ENCODE results near the gene SLC8A3.

Gene SLC8A3

DNA sequence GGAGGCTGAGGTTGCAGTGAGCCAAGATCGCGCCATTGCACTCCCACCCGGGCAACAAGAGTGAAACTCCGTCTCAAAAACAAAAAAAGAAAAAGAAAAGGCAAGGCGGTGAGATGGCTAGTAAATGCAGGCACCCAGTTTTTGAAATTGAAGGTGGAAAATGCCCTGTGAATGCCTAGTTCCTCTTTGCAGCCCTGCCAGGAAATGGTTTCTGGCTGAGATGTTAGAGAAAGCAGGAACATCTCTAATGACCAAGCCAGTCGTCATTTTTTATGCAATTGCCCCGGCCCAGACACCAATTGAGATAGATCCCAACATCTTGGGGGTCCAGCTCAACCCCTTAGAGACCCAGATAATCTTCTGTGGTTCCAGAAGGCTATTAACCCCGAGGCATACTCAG, 17.0 kb downstream of the SLC8A3 start:
- no peak for DNase-seq

DNA sequence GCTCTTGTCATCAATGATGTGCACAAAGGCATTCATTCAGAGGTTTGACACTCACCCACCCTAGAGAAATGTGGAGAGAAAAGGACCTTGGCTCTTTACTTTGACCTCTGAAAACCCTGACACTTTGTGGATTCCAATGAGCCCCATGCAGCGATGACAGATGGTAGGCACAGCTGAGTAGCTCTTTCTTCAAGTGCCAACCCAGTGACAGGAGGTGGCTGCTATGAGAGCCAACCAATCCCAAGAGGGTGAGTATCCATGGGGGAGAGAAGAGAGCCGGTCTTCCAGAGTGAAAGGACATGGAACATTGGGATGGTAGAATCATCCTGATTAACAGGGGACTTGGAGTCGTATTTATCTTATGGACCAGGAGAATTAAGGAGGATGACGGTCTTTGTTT, 17.8 kb downstream of the SLC8A3 start:
- DNase-seq: no peak

DNA sequence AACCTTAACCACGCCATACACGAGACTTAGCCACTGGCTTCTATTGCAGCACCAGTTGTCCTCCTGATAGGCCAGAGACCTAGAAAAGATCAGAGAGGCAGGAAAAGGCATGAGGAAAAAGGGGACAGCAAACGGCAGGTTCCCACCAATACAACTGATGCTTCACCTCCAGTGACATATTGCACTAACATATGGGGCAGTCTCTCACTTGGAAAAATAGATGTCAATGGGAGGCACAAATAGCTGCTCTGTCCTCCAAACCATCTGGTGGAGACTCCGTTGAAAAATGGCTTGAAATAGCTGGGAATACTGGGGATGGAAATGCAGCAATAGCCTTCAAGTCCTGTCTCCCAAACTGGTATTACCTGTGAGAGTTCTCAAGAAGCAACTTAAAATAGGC, 20.3 kb downstream of the SLC8A3 start:
- no peak for DNase-seq

DNA sequence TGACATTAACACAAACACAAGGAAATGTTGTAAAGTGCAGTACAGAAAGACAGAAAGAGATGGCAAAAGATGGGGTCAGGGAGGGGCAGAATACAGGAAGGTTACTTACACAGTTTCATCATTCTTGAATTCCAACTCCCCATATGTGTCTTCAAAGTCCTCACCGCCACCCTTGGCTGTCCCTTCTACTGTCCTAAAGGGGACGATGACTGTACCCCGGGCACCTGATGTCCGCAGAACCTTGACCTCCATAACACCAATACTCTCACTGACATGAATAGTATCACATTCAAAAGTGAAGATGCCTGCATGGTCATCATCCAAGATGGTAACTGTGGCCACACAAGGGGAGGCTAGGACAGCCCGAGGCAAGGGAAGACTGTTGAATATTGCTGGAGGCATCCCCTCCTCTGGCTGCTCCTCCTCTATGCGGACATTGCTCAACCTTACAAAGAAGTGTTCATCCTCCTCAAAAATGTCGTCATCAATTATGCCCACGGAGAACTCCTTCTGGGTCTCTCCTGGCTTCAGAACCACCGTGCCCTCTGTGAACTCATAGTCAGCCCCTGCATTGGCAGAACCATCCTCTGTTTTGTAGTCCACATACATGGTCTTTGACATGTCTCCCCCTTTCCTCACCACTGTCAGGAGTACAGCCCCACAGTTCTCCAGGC, 22.1 kb downstream of the SLC8A3 start:
- DNase-seq: no peak

DNA sequence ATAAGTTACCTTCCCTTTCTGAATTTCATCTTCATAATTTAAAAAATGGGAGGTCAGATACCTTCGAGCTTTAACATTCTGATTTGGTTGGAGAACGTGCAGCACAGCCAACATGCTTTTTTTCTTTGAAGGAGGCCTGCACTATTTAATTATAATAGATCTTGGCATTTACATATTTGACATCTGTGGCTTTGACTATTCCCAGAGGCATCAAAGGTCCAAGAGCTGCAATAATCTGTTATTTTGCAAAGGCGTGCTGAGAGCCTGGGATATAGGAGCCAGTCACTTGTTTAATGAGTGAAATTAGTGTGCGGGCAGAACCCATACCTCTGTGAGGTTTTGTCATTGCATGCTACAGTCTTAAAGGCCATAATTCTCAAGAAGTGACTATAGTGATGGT, 26.4 kb downstream of the SLC8A3 start:
- DNase-seq: no peak

DNA sequence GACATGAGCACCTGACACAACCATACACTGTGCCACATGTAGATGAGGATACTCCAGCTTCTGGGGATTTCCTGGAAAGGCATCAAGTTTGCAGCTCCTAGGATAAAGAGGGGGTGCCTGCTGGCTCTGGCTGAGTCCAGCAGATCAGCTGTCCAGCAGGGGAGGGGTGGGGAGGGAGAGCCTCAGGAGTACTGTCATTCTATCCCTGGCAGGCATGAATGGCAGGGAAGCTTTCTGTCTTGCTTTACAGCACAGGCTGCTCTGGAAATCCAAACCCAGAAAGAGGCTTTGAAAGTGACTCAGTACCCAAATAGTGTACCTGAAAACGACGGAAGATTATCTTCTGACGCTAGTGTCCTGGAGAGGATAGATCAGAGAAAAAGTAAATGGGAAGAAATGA, 32.2 kb downstream of the SLC8A3 start:
- no peak for DNase-seq

DNA sequence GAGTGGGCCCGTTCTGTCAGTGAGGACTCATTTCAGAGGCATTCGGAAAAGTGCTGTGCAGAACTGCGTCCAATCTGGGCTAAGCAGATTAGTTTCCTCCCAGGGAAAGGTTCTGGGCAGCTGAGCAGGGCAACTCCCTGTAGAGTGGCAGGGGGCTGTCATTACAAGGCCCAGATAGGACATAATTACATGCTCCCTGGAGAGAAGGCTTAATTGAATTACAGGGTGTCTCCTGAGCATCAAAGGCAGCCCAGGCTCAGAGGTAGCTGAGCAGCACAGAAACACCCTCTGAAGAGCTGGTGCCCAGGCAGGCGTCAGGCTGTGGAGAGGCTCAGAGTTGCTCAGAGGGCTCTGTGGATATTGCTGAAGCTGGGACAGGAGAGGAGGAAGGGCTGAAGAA, 36.0 kb downstream of the SLC8A3 start:
- no peak for DNase-seq

DNA sequence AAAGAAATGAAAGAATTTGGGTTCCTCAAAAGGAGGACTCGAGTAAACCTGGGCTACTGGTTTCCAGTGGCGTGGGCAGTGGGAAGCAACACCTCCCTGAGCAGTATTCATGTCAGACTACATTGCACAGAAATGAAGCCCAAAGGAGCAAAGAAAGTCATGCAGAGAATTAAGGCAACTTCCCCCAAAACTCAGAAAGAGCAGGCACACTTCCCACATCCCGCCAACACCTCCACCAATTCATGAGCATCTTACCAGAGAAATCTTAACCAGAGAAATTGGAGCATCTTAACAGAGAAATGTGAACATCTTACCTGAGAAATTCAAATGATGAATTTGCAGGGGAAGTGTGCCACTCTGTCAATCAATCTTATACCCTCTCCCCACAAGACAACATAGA, 36.7 kb downstream of the SLC8A3 start:
- DNase-seq: no peak

DNA sequence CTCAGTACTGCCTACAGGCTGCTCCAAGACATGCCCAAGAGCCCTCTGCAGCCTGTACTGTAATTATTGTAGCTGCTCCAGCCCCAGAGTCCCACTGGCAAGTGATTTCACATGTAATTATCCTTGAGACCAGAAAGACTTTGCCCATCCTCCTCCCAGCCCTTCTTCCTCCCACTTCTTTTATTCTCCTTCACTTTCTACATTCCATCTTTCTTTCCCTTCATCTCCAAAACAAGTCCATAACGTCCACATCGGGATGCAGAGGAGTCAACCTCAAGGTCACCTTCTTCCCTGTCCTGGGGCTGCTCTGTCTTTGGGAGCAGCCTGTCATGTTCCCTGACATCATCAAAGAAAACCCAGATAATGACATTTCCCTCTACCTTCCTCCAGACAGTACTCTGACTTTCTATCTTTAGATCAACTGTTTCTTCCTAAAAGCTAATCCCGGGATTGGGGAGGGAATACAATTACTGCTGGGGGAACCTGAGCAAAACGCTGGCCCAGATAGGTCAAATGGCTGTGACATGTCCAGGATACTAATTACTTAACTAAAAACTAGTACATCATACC, 39.1 kb downstream of the SLC8A3 start:
- DNase-seq: no peak

DNA sequence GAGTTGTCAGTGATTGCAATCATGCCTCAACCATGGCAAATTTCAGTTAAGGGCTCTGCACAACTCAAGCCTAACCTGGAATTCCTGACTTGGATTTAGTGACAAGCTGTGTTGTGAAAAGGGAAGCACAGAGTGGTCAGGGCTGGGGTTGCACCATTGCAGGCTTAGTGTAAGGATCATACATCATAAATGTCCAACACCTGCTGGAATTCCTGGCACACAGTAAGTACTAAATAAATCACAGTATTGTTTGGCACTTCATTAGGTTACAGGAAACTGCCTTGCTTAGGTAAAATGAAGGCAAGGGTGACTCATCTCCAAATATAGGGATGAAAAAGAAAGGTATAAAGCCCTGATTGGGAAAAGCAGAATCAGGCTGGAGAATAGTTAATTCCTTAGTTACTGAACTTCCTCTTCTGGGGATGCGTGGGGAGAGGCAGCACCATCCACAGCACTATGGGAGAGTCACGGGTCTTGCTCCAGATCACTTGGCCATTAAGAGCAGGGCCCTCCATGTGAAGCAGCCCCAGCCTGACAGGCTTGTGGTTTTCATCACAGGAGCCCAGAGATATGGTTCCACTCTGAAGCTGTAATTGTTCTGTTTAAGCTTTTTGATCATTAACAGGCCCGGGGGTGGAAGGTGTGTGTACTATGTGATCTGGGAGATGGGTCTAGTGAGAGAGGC, 39.7 kb downstream of the SLC8A3 start:
- DNase-seq: no peak

DNA sequence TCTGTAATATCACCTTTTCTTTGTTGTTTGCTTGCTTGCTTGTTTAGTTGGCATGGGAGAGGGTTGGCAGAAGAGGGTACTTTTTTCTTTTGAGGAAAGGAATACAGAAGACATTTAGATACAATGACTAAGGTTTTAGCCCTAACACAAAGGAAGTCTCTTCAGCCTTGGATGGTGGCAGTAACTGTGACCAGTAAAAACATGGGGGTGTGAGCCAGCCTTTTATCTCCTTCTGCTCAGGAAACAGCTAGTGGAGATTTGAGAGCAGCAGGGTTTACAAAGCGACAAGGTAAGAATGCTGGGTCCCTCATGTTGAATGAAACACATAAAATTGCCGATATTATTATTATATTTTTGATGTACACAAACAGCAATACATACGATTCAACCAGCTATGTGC, 40.4 kb downstream of the SLC8A3 start:
- DNase-seq: no peak

DNA sequence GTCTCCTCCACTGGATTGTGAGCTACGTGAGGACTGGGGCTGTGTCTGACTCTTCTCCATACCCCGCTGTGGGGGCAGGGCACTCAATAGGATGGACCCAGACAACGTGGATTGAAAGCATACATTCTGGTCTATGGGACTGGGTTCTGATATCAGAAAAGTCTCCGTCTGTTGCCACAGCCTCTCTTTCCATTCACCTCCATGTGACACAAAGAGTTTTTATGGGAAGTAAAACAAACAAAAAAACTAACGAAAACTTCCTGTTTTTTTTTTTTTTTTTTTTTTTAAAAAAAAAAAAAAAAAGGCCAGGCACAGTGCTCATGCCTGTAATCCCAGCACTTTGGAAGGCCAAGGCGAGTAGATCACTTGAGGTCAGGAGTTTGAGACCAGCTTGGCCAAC, 44.7 kb downstream of the SLC8A3 start:
- no peak for DNase-seq

DNA sequence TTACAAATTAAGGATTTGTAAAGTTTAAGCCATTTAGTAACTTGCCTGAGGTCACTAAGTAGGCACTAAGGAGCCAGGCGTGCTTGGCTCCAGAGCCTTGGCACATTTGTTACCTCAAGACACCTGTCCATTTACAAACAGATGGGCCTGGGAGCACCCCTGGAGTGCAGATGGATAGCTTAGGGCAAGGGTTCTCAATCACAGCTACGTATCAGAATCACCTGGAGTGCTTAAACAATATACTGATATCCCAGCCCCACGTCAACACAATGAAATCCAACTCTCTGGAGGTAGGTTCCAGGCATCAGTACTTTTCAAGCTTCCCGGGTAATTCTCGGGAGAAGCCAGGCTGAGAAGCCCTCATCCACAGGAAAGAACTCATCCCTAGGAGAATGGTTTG, 45.4 kb downstream of the SLC8A3 start:
- no peak for DNase-seq

DNA sequence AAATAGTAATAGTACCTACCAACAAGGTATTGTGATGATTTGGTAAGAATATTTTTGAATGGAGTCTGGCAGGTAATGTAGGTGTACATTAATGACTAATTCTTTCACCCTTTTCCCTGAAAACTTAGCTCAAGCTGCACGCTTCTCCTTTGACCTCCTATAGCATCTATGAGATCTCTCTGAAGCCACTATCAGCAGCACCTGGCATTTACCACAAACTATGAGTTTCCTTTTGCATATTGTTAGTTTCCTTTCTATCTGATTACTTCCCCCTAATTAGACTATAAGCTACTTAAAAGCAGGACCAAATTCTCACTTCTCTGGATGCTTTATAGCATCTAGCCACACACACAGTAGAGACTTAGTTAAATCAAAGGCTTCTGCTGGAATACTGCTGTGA, 48.1 kb downstream of the SLC8A3 start:
- no peak for DNase-seq

DNA sequence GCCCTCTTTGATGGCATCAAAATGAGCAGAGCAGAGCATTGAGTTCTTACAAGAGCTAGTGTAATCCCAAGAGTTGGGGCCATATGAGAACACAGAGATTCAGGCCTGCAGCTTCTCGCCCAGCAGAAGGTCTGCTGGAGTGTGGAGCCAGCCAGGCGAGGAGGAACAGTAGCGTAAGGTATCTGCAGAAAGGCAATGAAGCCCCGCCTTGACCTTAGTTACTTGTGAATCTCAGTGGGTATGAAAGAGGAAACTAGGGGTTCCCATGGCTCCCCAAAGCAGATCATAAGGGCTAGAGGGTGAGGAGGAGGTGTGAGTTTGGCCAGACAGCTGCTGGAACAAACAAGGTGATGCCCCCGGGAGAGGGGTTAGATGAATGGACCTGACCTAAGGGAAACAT, 49.4 kb downstream of the SLC8A3 start:
- DNase-seq: no peak

DNA sequence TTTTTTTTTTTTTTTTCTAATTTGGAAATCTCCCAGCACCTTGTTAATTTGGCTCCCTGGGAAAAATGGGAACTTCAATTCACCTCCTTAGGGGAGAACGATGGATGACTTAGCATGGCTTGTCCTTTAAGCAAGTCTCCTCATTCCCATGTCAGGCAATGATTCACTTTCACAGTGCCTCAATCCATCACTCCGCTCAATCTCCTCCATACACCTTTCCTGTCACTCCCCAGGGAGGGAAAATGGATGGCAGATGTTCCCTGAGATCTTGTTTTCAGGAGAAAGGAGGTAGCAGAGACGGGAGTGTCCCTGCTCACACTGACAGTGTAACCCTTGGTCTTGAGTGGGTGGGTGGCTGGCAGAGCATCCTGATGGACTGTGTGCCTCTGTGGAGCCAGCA, 51.0 kb downstream of the SLC8A3 start:
- no peak for DNase-seq

DNA sequence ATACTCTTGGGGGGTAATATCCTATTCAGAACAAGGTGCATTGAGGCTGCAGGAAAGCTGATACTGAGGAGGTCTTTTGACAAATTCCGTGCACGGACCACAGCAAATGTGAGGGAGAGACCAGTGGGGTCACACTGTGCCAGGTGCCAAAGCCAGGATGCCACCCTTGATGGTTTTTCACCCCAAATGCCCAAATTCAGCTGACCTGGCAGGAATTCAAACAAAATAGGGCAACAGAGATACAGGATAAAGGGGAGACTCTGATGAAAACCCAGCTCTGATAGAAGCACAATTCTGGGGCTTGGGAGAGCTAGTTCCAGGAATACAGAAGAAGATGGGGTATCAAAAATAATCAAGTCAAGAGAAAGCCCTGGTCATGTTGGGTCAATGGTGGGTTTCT, 55.3 kb downstream of the SLC8A3 start:
- no peak for DNase-seq

DNA sequence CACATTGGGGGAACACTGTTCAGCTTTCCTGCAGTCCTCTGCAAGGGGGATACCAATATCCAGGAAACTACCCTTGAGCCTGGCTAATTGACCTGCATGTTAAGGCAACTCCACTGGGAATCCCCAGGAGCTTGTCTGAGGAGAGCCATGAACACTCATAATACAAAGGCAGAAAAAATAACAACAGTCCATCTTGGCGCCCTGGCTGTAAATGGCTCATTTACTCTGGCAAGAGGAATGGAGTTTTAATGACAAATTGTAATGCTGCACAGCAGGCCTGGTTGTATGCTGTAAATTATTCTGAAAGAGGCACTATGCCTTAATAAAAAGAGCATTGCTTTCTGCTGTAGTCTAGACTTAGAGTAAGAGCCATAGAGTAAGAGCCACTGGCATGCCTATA, 58.3 kb downstream of the SLC8A3 start:
- DNase-seq: no peak

DNA sequence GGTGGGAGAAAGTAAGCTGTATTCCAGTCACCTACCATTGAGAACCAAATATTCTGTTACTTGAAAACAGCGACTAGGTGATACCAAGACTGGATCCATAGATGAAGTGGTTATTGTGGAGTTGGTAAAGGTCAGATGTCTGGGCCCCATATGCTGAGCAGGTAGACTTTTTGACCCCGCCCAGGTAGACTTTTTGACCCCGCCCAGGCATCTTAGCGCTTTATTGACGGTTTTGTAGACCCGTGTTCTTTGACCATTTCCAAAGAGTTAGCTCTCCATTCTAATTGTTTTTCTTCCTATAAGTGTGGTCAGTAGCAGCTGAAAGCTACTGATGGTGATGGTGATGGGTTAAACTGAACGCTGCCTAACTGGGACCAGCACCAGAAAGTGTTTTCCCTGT, 61.6 kb downstream of the SLC8A3 start:
- DNase-seq: no peak

DNA sequence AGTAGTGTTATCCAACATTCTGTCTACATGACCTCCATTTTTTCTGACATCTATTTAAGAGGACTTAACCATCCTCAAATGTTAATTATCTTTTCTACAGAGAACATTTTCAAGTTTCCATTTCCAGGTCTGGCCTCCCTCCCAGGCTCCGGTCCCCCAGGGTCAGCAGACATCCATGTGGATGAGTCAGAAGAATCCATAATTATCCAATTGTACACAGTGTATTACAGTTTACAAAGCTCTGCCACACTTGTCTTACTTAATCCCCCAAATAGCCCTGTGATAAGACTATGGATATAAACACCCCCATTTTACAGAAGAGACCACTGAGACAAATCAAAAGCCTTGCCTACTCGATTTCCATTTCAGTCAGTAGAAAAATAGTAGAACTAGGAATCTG, 65.0 kb downstream of the SLC8A3 start:
- no peak for DNase-seq

DNA sequence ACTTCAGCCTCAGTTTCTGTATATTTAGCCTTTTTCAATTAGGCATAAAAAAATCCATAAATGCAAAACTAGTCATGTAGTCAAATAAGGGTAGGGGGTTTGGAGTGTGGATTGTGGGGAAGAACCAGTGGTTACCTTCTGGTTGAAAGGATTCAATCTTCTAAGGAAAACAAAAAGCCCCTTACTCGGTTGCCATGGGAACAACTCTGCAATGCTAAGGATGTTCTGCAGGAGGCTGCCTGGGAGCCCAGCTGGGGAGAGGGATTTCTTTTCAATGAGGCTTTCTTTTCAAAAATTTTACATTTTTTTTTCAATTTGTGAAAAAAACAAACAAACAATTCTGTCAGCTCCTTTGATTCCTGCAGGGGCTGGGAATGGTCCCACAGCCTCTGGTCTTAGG, 67.2 kb downstream of the SLC8A3 start:
- DNase-seq: no peak

DNA sequence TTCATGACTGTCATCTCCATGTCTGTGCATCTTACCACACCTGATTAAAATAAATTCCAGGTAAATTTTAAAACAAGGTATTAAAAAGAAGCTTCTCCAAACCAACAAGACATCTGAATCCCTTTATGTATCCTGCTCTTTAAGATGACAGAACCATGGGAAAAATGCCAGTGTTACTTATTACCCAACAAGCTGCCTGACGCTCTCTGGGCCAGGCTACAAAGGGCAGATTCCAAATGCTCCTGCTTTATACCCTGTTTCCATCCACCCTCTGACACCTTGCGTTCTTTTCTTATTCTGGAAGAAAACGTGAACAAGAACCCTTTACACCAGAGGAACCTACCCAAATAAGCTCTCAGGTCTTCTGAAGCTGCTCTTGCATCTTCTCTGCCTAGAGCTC, 70.7 kb downstream of the SLC8A3 start:
- no peak for DNase-seq

DNA sequence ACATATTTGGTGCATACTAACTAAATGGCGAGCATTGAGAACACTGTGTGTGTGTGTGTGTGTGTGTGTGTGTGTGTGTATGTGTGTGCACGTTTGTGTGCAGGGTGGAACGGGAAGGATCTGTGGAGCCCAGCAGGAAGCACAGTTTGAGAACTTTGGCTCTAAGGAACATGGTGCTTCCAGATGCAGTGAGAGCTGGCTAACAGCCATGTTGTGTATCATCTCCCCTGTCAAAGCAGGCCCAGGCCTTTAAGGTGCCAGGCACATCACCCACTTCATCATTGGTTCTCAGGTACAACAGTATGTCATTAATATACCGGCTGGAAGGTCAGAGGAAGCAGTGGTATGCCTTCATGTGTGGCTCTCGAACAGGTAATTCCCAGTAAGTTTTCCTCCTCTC, 72.5 kb downstream of the SLC8A3 start:
- DNase-seq: no peak

DNA sequence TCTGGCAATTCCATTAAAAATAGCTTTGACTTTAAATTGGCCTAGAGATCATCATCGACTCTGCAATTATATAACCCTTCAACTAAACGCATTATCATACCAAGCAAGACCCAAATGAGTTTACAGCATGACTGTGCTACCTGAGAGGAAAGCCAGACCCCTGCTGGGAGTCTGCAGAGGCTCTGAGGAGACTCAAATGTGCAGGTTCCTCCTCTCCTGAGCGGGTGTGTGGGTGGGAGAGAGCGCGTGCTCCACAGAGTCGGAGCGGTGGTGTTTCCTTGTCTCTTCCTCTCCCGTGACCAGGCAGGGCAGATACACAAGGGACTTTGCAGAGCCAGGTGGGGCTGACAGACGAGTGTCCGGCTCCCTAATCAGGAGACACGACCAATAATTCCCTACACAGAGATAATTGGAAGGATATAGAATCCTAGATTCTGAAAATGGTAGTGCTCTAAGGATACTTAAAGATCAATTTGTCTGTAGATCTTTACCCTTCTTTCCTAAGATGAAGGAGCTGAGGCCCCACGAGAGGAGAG, 74.1 kb downstream of the SLC8A3 start:
- DNase-seq: no peak

DNA sequence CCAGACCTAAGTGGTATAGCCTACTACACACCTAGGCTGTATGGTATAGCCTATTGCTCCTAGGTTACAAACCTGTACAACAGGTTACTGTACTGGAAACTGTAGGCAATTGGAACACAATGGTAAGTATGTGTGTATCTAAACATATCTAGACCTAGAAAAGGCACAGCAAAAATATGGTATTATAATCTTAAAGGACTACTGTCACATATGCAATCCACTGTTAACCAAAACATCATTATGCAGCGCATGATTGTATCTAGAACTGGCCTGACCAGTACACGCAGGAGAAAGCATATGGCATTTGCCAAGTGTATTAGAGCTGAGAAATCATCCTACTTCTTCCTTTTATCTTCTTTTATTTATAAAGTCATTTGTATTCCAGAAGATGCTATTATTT, 75.5 kb downstream of the SLC8A3 start:
- DNase-seq: no peak

All from NCI-H1105 (cell line).